ENCODE results near the gene GPSM3.

GPSM3 gene, protein sequence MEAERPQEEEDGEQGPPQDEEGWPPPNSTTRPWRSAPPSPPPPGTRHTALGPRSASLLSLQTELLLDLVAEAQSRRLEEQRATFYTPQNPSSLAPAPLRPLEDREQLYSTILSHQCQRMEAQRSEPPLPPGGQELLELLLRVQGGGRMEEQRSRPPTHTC

DNA sequence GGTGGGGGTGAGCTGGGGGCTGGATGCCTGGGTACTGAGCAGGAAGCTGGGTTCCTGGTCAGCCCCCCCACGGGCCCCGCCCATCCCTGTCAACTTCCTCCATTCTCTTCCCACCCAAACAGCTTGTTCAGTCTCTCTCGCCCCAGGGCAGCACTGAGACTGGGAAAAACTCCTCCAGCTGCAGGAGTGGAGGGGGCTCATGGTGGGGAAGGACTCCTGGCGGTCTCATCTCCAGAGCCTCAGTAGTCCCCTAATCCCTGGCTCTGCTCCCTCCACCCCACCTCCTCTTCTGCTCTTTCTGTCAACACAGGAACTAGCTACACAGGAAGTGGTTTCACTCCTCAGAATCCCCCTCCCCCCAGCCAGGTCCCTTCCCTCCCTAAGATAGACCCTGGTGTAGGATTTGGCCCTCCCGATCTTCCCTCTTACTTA lies at the start of gene GPSM3:
TSS of gene GPSM3 (minus strand) at position 36 of the 432 bp plus-strand sequence. CDS start 130 bp downstream, outside the sequence.
- peak within 1 kb of the TSS; percentile 88 for H3K4me3 Mint-ChIP-seq
- H3K36me3 Mint-ChIP-seq (ENCODE audit: low read depth): peaks cover 8% of the 10 kb centered on the region
- ATAC-seq (no peak), DNase-seq (peak; percentile 57)
- H3K27me3 Mint-ChIP-seq: no peaks in the 10 kb centered on the region
- no peaks in the 10 kb centered on the region for H3K9me3 Mint-ChIP-seq
- peaks cover 65% of the 10 kb centered on the region for H3K4me1 Mint-ChIP-seq
- peak within 1 kb of the TSS; percentile 94 for H3K27ac Mint-ChIP-seq

DNA sequence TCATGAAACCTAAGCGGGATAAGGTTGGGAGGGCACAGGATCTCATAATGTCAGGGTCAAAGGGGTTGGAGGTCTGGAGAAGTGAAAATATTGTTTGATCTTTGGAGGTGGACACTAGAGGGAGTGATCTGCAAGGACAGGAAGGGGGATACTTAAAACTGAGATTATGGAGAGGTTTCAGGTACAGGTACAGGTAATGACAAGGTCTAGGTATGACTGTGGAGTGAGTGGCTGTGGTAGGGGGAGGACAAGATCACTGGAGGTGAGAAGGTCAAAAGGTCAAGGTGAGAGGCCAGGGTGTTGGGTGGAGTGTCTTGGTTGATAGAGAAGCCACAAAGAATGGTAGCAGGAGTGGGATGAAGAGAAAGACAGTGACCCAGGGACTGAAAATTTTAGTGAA lies 48.2 kb upstream of the GPSM3 start:
- Mint-ChIP-seq H3K27me3 (peaks cover 3% of the 10 kb centered on the region), H3K27ac (peak overlapping the region; percentile 9), H3K4me1 (peaks cover 33% of the 10 kb centered on the region), H3K9me3 (no peaks in the 10 kb centered on the region), H3K36me3 (ENCODE audit: low read depth) (no peaks in the 10 kb centered on the region), H3K4me3 (no peak overlapping the region)
- ATAC-seq: no peak
- DNase-seq: no peak

DNA sequence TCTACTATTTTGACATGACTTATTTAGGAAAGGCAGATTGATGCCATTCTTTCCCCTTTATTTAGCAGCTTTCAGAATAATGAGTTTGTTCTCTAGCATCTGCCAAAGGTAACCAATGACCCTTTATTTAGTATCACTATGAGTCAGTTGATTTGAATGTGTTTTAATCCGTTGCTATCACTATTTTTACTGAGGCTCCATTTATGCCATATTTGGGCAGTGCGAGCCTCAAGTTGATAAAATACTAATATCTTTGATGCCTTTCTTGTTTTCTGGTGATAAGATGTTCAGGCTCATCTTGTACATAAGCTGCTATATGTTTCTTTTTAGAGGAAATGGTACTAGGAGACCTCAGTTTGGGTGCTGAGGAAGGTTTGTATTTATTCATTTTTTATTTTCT lies 47.0 kb upstream of the GPSM3 start:
- Mint-ChIP-seq H3K27me3 (peaks cover 2% of the 10 kb centered on the region), H3K27ac (no peak overlapping the region), H3K4me3 (no peak overlapping the region), H3K9me3 (no peaks in the 10 kb centered on the region), H3K36me3 (ENCODE audit: low read depth) (no peaks in the 10 kb centered on the region), H3K4me1 (peaks cover 26% of the 10 kb centered on the region)
- DNase-seq (no peak), ATAC-seq (no peak)

DNA sequence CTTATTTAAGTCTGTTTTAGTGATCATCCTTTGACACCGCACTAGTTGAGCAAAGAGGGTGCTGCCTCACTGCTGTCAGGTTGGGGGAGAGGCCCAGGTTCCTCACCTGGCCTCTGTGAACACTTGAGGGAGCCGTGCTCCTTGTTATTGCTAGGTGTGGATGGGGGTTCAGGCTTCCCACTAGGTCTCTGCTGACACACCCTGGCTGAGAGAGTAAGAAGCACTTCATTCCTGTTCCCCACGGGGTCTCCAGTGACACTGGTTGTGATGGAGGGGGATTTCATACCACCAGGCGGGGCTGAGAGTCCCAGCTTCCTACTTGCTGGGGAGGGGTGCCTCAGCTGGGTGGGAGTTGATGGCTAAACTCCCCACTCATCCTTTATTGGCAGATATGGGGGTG lies 42.5 kb upstream of the GPSM3 start:
- Mint-ChIP-seq H3K4me3 (no peak overlapping the region), H3K27ac (no peak overlapping the region), H3K36me3 (ENCODE audit: low read depth) (no peaks in the 10 kb centered on the region), H3K9me3 (no peaks in the 10 kb centered on the region), H3K27me3 (peaks cover 2% of the 10 kb centered on the region), H3K4me1 (peaks cover 5% of the 10 kb centered on the region)
- ATAC-seq: no peak
- no peak for DNase-seq

DNA sequence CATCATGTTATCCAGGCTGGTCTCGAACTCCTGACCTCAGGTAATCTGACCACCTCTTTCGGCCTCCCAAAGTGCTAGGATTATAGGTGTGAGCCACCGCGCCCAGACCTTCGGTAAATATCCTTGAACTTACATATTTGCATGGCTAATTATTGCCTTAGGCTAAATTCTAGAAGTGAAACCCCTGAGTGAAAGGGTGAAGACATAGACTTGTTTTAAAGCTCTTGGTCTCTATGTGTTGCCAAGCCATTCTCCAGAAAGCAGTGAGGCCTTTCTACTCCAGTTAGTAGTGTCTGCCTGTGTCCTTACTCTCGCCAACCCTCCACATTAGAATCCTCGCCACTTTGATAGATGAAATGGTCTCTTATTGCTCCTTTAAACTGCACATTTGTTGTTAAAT lies 34.0 kb upstream of the GPSM3 start:
- H3K4me1 Mint-ChIP-seq: peaks cover 20% of the 10 kb centered on the region
- ATAC-seq (no peak), DNase-seq (no peak)
- H3K36me3 Mint-ChIP-seq (ENCODE audit: low read depth): no peaks in the 10 kb centered on the region
- no peak overlapping the region for H3K27ac Mint-ChIP-seq
- H3K27me3 Mint-ChIP-seq: no peaks in the 10 kb centered on the region
- no peaks in the 10 kb centered on the region for H3K9me3 Mint-ChIP-seq
- no peak overlapping the region for H3K4me3 Mint-ChIP-seq

DNA sequence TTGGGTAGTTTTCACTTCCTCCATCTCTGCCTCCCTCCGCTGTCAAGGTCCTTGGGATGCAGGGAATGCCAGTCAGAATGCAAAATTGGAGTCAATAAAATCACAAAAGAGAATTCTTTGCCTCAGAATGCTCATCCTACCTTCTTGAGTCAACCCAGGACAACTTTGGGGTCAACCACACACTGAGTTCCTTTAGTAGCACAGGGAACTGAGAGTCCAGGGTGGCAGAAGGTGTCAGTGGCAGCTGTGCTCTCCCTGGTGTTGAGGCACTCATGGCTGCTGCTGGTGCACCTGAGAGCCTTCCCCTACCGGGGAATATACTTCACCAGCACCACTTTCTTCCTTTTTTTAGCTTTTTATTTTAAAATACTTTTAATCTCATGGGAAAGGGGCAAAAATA lies 32.3 kb upstream of the GPSM3 start:
- no peak for DNase-seq
- Mint-ChIP-seq H3K27ac (no peak overlapping the region), H3K4me1 (peaks cover 20% of the 10 kb centered on the region), H3K4me3 (no peak overlapping the region), H3K9me3 (no peaks in the 10 kb centered on the region), H3K27me3 (no peaks in the 10 kb centered on the region), H3K36me3 (ENCODE audit: low read depth) (no peaks in the 10 kb centered on the region)
- ATAC-seq: no peak

DNA sequence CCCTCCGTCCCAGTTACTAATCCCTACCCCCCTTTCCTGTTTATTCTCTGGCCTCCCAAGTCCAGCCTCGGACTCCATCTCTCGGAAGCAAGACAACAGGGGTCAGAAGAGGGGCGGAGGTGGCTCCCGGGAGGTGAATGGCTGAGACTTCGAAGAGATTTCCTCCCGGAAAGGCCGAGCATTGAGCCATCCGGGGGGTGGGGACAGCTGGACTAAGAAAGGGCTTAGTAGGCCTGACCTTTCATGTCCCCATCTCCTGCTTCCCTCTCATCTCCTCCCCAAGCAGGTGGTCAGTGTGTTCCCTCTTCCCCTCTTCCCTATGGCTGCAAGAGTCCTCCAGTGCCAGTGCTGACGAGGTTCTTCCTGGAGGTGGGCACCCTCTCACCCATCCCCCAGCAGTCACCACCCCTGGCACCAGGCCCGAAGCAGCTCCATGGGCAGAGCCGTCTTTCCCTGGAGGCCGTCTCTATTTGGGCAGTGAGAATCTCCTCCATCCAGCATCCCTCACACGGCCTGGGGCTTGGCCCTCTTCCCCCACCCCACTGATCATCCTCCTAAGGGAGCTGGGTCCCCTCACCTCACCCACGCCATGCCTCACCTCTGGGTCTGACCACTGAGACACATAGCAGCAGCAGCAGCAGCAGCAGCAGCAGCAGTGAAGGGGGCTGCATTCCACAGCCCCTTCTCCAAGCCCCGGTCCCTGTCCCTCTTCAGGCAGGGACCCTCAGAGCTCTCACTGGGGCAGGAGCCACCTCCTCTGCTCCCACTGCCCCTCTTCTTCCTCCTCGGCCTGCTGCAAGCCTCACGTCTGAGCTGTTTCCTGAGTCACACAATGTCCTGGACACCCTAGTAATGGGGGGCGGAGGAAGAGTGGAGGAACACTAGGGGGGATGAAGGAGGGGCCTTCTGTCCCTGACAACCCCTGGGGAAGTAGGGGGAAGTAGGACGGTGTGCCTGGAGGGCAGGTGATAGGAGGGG lies 31.1 kb upstream of the GPSM3 start, which contains the start of gene NOTCH4:
TSS of gene NOTCH4 (minus strand) at position 810 of the 978 bp plus-strand sequence. CDS start at position 671, 139 bp downstream.
- H3K27ac Mint-ChIP-seq: no peak within 1 kb of the TSS
- no peak within 1 kb of the TSS for H3K4me3 Mint-ChIP-seq
- peaks cover under 1% of the 10 kb centered on the region for H3K27me3 Mint-ChIP-seq
- DNase-seq (no peak), ATAC-seq (no peak)
- H3K36me3 Mint-ChIP-seq (ENCODE audit: low read depth): no peaks in the 10 kb centered on the region
- H3K9me3 Mint-ChIP-seq: no peaks in the 10 kb centered on the region
- H3K4me1 Mint-ChIP-seq: peaks cover 20% of the 10 kb centered on the region

DNA sequence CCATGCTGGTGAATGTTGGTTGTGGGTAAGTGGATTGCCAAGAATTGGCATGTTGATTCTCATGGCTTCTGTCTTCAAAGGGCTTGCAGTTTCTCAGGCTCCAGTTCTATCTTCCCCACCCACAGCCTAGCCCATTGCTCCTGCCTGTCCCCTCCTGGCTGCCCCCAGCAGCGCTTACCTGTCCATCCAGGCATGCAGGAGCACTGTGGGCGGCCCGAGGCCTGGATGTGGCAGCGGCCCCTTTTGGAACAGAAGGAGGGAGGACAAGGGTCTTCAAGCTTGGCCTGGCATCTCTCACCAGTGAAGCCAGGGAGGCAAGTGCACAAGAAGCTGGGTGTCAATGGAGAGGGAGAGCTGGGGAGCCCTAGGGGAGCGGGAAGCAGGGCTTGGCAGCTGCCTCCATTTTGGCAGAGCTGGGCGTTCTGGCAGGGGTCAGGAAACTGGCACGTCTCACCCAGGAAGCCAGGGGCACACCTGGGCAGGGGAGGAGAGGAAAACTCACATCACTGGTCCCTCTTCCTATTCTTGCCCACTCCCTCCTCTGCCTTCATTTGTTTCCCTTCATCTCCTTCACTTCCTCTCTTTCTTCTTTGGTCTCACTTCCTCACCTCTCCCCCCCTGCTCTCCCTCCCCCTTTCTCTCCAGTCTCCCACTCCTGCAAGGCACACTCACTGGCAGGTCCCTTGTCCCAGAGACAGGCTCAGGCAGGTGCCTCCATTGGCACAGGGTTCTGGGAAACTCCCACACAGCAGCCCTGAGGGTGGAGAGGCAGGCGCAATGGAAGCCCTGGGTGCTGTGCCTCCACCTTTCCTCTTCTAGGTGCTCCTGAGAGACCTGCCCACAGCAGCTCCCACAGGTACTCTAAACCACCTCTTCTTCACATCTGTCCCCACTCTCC lies 30.1 kb upstream of the GPSM3 start:
- H3K9me3 Mint-ChIP-seq: no peaks in the 10 kb centered on the region
- ATAC-seq (no peak), DNase-seq (no peak)
- peaks cover 2% of the 10 kb centered on the region for H3K27me3 Mint-ChIP-seq
- H3K36me3 Mint-ChIP-seq (ENCODE audit: low read depth): no peaks in the 10 kb centered on the region
- H3K4me1 Mint-ChIP-seq: peaks cover 20% of the 10 kb centered on the region
- no peak overlapping the region for H3K4me3 Mint-ChIP-seq
- no peak overlapping the region for H3K27ac Mint-ChIP-seq

DNA sequence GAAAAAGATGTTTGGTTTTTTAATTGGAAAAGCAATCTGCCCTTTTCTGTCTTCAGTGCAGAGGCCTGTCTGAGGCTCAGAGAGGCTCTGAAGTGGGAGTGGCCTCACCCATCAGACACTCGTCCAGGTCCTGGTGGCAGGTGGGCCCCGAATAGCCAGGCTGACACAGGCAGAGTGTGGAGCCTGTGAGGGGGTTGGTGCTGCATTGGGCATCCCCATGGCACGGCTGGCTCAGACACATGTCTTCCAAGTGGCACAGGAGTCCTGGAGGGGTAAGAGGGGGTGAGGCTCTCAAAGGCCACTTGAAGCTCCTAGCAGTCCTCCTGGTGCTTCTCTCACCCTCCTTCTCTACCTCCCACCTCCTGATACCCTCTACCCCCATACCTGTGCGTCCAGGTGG lies 27.6 kb upstream of the GPSM3 start:
- Mint-ChIP-seq H3K36me3 (ENCODE audit: low read depth) (no peaks in the 10 kb centered on the region), H3K27me3 (peaks cover 2% of the 10 kb centered on the region), H3K9me3 (no peaks in the 10 kb centered on the region), H3K4me1 (peaks cover 16% of the 10 kb centered on the region), H3K27ac (no peak overlapping the region), H3K4me3 (no peak overlapping the region)
- ATAC-seq (no peak), DNase-seq (no peak)

DNA sequence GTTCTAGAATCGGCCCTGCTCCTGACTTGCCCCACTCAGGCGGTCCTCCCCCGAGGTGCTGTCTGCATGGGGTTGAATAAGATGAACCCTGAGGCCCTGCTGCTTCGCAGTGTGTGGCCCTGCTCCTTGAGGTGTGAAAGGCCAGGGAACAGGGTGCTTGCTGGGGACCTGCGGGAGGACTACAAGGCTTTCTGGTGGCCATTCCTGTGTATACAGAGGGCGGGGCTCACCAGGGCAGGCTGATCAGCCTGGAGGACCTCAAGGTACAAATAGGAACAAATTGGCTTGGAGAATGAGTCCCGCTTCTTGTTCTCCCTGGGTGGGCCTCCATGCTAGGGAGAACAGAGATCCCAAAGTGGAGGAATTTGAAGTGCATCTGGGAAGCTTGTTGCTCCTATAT lies 25.7 kb upstream of the GPSM3 start:
- H3K27me3 Mint-ChIP-seq: peaks cover 2% of the 10 kb centered on the region
- no peaks in the 10 kb centered on the region for H3K36me3 Mint-ChIP-seq (ENCODE audit: low read depth)
- ATAC-seq (no peak), DNase-seq (no peak)
- H3K9me3 Mint-ChIP-seq: no peaks in the 10 kb centered on the region
- H3K4me1 Mint-ChIP-seq: peaks cover 6% of the 10 kb centered on the region
- H3K27ac Mint-ChIP-seq: no peak overlapping the region
- H3K4me3 Mint-ChIP-seq: no peak overlapping the region

DNA sequence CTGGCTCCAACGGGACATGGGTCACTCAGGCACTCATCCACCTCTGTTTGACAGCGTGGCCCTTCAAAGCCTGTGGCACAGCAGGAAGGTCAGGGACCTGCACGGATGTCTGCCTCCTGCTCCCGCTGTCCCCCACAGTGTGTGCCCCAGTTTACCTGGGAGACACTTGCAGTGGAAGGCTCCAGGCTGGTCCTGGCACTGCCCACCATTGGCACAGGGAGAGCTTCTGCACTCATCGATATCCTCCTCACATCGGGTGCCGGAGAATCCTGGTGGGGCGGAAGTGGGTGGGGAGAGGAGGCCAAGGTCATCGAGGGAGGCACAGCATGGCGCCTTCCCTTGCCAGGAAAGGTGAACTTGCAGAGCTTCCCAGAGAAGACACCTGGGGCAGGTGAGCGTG lies 24.6 kb upstream of the GPSM3 start:
- H3K36me3 Mint-ChIP-seq (ENCODE audit: low read depth): no peaks in the 10 kb centered on the region
- no peak overlapping the region for H3K27ac Mint-ChIP-seq
- H3K4me3 Mint-ChIP-seq: no peak overlapping the region
- no peaks in the 10 kb centered on the region for H3K4me1 Mint-ChIP-seq
- H3K9me3 Mint-ChIP-seq: no peaks in the 10 kb centered on the region
- peaks cover 2% of the 10 kb centered on the region for H3K27me3 Mint-ChIP-seq
- no peak for ATAC-seq
- no peak for DNase-seq

DNA sequence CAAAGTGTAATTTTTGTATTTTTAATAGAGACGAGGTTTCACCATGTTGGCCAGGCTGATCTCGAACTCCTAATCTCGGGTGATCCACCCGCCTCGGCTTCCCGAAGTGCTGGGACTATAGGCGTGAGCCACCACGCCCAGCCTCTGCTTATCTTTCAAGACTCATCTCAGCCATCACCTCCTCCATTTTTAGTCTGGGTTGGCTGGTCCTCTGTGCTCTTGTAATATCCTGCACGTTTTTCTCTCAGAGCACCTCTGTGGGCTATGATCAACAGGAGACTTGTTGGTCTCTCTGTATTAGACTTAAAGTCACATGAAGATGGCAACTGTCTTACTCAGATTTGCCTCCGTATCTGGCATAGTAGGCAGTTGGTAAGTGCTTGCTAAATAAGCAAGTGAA lies 23.8 kb upstream of the GPSM3 start:
- no peaks in the 10 kb centered on the region for H3K4me1 Mint-ChIP-seq
- ATAC-seq (no peak), DNase-seq (no peak)
- no peak overlapping the region for H3K27ac Mint-ChIP-seq
- H3K9me3 Mint-ChIP-seq: no peaks in the 10 kb centered on the region
- no peaks in the 10 kb centered on the region for H3K36me3 Mint-ChIP-seq (ENCODE audit: low read depth)
- no peak overlapping the region for H3K4me3 Mint-ChIP-seq
- peaks cover 2% of the 10 kb centered on the region for H3K27me3 Mint-ChIP-seq

DNA sequence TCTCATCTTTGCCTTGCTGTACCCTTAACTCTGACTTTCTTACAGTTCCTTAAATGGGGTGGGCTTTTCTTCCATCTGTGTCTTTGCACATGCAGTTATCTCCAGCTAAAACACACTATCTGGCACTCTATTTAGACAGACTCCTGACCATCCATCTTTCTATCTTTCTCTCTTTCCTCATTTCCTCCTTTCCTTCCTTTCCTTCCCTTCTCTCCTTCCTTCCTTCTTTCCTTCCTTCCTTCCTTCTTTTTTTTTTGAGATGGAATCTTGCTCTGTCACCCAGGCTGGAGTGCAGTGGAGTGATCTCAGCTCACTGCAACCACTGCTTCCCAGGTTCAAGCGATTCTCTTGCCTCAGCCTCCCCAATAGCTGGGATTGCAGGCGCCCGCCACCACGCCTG lies 23.2 kb upstream of the GPSM3 start:
- ATAC-seq (no peak), DNase-seq (no peak)
- H3K27me3 Mint-ChIP-seq: peaks cover 2% of the 10 kb centered on the region
- H3K4me1 Mint-ChIP-seq: no peaks in the 10 kb centered on the region
- H3K36me3 Mint-ChIP-seq (ENCODE audit: low read depth): no peaks in the 10 kb centered on the region
- no peak overlapping the region for H3K4me3 Mint-ChIP-seq
- H3K27ac Mint-ChIP-seq: no peak overlapping the region
- H3K9me3 Mint-ChIP-seq: no peaks in the 10 kb centered on the region

DNA sequence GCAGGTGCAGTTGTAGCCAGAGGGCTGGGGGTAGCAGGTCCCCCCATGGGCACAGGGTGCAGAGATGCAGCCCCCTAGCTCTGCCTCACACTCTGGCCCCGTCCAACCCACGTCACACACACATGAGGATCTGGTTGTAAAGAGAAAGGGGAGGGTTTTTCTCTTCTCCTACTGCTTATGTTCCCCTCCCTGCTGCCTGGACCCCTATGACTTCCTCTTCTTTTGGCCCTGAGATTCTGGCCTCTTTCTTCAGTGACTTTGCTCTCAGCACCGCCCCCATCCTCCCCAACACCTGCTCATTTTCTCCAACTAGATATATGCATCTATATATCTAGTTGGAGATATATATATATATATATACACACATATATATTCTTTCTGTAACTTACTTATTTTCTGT lies 21.7 kb upstream of the GPSM3 start:
- no peaks in the 10 kb centered on the region for H3K4me1 Mint-ChIP-seq
- no peaks in the 10 kb centered on the region for H3K9me3 Mint-ChIP-seq
- ATAC-seq: no peak
- H3K4me3 Mint-ChIP-seq: no peak overlapping the region
- no peak overlapping the region for H3K27ac Mint-ChIP-seq
- H3K27me3 Mint-ChIP-seq: peaks cover 2% of the 10 kb centered on the region
- no peak for DNase-seq
- no peaks in the 10 kb centered on the region for H3K36me3 Mint-ChIP-seq (ENCODE audit: low read depth)

All from activated naive CD8-positive, alpha-beta T cell treated with anti-CD3 and anti-CD28 coated beads, Interleukin-2, amount 50 U/mL, for 24 hours (primary cell).